ENCODE data around the gene GRIN2A.

DNA sequence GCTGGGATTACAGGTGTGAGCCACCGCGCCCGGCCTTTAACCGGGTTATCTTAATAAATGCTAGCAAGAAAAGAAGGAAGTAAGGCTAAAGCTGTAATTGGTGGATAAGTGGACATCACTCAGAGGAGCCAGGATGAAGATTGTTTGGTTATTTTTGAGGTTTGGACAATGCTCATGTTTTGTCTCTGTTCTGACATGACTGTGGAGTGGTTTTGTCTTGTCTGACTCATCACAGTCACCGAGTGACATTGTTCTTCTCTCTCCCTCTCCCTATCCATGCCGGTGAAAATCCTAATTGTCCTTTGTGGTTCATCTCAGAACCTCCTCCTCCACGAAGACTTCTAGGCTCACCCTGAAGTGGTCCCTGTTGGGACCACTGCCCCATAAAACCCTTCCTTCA, 23.5 kb upstream of the GRIN2A start:
- TF ChIP-seq, protein P1, sequence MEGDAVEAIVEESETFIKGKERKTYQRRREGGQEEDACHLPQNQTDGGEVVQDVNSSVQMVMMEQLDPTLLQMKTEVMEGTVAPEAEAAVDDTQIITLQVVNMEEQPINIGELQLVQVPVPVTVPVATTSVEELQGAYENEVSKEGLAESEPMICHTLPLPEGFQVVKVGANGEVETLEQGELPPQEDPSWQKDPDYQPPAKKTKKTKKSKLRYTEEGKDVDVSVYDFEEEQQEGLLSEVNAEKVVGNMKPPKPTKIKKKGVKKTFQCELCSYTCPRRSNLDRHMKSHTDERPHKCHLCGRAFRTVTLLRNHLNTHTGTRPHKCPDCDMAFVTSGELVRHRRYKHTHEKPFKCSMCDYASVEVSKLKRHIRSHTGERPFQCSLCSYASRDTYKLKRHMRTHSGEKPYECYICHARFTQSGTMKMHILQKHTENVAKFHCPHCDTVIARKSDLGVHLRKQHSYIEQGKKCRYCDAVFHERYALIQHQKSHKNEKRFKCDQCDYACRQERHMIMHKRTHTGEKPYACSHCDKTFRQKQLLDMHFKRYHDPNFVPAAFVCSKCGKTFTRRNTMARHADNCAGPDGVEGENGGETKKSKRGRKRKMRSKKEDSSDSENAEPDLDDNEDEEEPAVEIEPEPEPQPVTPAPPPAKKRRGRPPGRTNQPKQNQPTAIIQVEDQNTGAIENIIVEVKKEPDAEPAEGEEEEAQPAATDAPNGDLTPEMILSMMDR (optimal IDR thresholded peaks at IDR 0.05 in 1 of 3, IDR thresholded peaks at IDR 0.05 in 1 of 3, conservative IDR thresholded peaks at IDR 0.05 in 1 of 3; ENCODE audit: extremely low read depth in 1 of 3, insufficient read depth in 2 of 3, low read length in 3 of 3), result no peak
- TF ChIP-seq EZH2 (IDR thresholded peaks at IDR 0.05; ENCODE audit: low read length), result no peak

Measured in keratinocyte (primary cell).